Stimulated activated CD4-positive, alpha-beta T cell treated with anti-CD3 and anti-CD28 coated beads, Interleukin-4, amount 100 ng/mL, for 48 hours (primary cell): Measurements from ENCODE around the gene TMEM88.

Experiments used
- DNase-seq, 2 donors: peaks; one replicate each; pipeline ENCODE4 v3.0.0-alpha.2; 2020; ENCODE audit warnings: low read depth in 2 of 2

TMEM88 gene

GRCh38 chr17:7843536-7844291 lies 11.2 kb upstream of the TMEM88 start:
- peak; percentile 83 to 86 for DNase-seq

- peak; percentile 72 to 84 for DNase-seq
These were observed 10.3 kb upstream of the TMEM88 start for GRCh38 chr17:7844292-7845154.

- DNase-seq: no peak
These were observed 9.4 kb upstream of the TMEM88 start for GRCh38 chr17:7845359-7846062.

GRCh38 chr17:7846063-7846735 lies 8.7 kb upstream of the TMEM88 start:
- no peak for DNase-seq

DNA sequence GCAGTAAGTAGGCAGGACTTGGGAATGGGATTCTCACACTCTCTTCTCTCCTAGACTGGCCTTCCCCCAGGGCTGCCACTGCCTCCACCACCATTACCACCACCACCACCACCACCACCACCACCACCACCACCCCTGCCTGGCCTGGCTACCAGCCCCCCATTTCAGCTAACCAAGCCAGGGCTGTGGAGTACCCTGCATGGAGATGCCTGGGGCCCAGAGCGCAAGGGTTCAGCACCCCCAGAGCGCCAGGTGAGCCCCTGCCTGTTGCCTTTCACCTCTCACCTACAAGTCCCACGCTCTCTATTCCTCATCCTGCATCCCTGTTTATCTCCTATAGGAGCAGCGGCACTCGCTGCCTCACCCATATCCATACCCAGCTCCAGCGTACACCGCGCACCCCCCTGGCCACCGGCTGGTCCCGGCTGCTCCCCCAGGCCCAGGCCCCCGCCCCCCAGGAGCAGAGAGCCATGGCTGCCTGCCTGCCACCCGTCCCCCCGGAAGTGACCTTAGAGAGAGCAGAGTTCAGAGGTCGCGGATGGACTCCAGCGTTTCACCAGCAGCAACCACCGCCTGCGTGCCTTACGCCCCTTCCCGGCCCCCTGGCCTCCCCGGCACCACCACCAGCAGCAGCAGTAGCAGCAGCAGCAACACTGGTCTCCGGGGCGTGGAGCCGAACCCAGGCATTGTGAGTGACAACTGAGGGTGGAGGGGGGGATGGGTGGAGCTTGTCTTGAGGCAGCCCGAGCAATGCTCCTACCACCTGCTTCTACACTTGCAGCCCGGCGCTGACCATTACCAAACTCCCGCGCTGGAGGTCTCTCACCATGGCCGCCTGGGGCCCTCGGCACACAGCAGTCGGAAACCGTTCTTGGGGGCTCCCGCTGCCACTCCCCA lies 7.9 kb upstream of the TMEM88 start:
- DNase-seq: no peak

GRCh38 chr17:7848131-7848579 lies 6.7 kb upstream of the TMEM88 start:
- no peak for DNase-seq

GRCh38 chr17:7848739-7849129 lies 6.1 kb upstream of the TMEM88 start:
- DNase-seq: no peak

GRCh38 chr17:7849130-7849750 lies 5.6 kb upstream of the TMEM88 start:
- no peak for DNase-seq

DNA sequence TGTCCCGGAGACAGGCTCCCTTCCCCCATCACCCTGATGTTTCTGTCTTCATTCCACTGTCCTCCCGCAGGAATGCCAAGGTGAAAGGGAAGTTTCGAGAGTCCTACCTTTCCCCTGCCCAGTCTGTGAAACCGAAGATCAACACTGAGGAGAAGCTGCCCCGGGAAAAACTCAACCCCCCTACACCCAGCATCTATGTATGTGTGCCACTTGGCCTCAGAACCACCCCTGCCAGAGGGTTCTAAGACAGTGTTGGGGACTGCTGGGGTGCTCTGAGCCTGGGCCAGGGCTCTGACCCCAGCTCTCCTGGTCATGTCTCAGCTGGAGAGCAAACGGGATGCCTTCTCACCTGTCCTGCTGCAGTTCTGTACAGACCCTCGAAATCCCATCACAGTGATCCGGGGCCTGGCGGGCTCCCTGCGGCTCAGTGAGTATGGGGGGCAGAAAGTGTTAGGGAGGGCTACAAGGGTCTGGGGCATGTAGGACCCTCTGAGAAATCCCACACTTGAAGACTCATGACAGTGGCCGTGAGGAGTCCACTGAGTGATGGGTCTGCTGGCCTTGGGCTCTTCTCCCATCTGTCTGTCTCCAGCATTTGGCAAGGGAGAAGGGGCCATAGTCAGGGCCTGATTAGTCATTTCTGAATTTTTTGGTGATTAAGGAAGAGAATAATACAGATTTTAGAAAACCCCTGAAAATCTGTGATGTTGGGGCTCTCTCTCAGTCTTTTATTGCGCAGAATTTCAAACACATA lies 4.9 kb upstream of the TMEM88 start:
- no peak for DNase-seq

DNA sequence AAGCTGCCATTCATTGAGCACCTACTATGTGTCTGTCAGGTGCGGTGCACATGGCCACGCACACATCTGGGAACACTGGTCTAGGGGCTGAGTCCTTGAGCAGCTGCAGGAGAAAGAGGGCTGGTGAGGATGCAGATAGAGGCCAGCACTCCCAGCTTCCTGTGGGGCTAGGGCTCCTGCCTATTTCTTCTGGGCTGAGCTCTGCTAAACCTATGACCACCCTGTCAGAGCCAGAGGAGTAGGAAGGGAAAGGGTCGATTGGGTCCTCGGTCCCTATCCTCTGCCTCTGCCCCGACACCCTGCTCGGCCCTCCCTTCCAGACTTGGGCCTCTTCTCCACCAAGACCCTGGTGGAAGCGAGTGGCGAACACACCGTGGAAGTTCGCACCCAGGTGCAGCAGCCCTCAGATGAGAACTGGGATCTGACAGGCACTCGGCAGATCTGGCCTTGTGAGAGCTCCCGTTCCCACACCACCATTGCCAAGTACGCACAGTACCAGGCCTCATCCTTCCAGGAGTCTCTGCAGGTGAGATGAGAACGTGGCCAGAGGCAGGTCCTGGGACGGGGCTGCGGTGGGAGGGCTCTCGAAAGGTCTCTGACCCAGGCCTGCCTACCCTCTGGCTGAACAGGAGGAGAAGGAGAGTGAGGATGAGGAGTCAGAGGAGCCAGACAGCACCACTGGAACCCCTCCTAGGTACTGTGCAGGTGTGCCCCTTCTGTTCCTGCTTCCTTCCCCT lies 4.0 kb upstream of the TMEM88 start:
- DNase-seq: no peak

DNA sequence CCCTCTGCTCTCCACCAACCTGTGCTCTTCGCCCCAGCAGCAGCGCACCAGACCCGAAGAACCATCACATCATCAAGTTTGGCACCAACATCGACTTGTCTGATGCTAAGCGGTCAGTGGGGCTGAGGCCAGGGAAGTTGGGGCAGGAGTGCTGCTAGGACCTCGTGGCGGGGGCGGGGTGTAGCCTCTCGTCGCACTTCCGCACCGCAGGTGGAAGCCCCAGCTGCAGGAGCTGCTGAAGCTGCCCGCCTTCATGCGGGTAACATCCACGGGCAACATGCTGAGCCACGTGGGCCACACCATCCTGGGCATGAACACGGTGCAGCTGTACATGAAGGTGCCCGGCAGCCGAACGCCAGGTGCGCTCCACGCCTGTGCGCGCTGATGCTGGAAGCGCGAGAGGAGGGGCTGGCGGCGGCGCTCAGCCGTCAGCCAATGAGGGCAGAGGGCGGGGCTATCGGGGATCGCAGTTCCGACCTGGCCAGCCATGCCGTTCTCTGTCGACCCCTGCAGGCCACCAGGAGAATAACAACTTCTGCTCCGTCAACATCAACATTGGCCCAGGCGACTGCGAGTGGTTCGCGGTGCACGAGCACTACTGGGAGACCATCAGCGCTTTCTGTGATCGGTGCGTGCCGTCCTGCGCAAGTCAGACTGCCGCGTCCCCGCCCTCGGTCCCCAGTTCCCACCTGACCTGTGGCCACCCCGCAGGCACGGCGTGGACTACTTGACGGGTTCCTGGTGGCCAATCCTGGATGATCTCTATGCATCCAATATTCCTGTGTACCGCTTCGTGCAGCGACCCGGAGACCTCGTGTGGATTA lies 3.2 kb upstream of the TMEM88 start:
- peak; percentile 92 to 94 for DNase-seq

- no peak for DNase-seq
These were observed 2.6 kb upstream of the TMEM88 start for GRCh38 chr17:7852262-7852670.

- DNase-seq: no peak
These were observed 1.8 kb upstream of the TMEM88 start for GRCh38 chr17:7852919-7853690.

DNA sequence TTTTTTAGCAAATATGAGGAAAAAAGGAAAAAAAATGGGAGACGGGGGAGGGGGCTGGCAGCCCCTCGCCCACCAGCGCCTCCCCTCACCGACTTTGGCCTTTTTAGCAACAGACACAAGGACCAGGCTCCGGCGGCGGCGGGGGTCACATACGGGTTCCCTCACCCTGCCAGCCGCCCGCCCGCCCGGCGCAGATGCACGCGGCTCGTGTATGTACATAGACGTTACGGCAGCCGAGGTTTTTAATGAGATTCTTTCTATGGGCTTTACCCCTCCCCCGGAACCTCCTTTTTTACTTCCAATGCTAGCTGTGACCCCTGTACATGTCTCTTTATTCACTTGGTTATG lies 1.2 kb upstream of the TMEM88 start:
- no peak for DNase-seq

- no peak for DNase-seq
These were observed 638 bp upstream of the TMEM88 start for GRCh38 chr17:7854078-7854777.

- no peak for DNase-seq
These were observed 769 bp downstream of the TMEM88 start for GRCh38 chr17:7855660-7856010.
